ENCODE results near the gene CFAP46.
"Not testable (repeated sequence)": the region's sequence is repeated elsewhere in the genome, so short reads cannot be mapped to it uniquely, and the experiment has no call there.

DNA sequence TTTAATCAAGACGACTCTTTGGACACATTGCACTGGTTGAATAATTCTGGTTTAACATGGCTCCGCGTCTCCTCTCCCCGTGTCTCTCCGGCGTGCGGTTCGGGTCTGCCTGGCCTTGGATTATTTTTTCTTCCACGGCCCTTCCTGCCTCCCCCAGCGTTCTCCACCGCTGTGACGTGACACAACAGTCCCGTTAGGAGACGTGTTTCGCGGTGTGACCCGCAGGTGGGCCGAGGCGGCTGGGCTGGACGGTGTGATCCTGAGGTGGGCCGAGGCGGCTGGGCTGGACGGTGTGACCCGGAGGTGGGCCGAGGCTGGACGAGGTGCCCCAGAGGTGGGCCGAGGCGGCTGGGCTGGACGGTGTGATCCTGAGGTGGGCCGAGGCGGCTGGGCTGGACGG is 144.4 kb downstream of the CFAP46 start:
- TF ChIP-seq GABPA (IDR thresholded peaks at IDR 0.05 in 1 of 2, conservative IDR thresholded peaks at IDR 0.05 in 1 of 2); YY1 (IDR thresholded peaks at IDR 0.05); HNF4A (conservative IDR thresholded peaks at IDR 0.05); RAD21 (IDR thresholded peaks at IDR 0.05); EGR1 (IDR thresholded peaks at IDR 0.05; ENCODE audit: low read depth in 2 of 2); SP1 (IDR thresholded peaks at IDR 0.05); TAF1 (conservative IDR thresholded peaks at IDR 0.05); RXRA (IDR thresholded peaks at IDR 0.05); JUND (IDR thresholded peaks at IDR 0.05): not testable (repeated sequence)
- TF ChIP-seq, protein P1, sequence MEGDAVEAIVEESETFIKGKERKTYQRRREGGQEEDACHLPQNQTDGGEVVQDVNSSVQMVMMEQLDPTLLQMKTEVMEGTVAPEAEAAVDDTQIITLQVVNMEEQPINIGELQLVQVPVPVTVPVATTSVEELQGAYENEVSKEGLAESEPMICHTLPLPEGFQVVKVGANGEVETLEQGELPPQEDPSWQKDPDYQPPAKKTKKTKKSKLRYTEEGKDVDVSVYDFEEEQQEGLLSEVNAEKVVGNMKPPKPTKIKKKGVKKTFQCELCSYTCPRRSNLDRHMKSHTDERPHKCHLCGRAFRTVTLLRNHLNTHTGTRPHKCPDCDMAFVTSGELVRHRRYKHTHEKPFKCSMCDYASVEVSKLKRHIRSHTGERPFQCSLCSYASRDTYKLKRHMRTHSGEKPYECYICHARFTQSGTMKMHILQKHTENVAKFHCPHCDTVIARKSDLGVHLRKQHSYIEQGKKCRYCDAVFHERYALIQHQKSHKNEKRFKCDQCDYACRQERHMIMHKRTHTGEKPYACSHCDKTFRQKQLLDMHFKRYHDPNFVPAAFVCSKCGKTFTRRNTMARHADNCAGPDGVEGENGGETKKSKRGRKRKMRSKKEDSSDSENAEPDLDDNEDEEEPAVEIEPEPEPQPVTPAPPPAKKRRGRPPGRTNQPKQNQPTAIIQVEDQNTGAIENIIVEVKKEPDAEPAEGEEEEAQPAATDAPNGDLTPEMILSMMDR (IDR thresholded peaks at IDR 0.05; ENCODE audit: low read depth, low read length, missing input control): not testable (repeated sequence)
- TF ChIP-seq, protein P2, sequence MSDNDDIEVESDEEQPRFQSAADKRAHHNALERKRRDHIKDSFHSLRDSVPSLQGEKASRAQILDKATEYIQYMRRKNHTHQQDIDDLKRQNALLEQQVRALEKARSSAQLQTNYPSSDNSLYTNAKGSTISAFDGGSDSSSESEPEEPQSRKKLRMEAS (IDR thresholded peaks at IDR 0.05): not testable (repeated sequence)
- TF ChIP-seq, protein P3, sequence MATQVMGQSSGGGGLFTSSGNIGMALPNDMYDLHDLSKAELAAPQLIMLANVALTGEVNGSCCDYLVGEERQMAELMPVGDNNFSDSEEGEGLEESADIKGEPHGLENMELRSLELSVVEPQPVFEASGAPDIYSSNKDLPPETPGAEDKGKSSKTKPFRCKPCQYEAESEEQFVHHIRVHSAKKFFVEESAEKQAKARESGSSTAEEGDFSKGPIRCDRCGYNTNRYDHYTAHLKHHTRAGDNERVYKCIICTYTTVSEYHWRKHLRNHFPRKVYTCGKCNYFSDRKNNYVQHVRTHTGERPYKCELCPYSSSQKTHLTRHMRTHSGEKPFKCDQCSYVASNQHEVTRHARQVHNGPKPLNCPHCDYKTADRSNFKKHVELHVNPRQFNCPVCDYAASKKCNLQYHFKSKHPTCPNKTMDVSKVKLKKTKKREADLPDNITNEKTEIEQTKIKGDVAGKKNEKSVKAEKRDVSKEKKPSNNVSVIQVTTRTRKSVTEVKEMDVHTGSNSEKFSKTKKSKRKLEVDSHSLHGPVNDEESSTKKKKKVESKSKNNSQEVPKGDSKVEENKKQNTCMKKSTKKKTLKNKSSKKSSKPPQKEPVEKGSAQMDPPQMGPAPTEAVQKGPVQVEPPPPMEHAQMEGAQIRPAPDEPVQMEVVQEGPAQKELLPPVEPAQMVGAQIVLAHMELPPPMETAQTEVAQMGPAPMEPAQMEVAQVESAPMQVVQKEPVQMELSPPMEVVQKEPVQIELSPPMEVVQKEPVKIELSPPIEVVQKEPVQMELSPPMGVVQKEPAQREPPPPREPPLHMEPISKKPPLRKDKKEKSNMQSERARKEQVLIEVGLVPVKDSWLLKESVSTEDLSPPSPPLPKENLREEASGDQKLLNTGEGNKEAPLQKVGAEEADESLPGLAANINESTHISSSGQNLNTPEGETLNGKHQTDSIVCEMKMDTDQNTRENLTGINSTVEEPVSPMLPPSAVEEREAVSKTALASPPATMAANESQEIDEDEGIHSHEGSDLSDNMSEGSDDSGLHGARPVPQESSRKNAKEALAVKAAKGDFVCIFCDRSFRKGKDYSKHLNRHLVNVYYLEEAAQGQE (IDR thresholded peaks at IDR 0.05): not testable (repeated sequence)
- TF ChIP-seq, protein P4, sequence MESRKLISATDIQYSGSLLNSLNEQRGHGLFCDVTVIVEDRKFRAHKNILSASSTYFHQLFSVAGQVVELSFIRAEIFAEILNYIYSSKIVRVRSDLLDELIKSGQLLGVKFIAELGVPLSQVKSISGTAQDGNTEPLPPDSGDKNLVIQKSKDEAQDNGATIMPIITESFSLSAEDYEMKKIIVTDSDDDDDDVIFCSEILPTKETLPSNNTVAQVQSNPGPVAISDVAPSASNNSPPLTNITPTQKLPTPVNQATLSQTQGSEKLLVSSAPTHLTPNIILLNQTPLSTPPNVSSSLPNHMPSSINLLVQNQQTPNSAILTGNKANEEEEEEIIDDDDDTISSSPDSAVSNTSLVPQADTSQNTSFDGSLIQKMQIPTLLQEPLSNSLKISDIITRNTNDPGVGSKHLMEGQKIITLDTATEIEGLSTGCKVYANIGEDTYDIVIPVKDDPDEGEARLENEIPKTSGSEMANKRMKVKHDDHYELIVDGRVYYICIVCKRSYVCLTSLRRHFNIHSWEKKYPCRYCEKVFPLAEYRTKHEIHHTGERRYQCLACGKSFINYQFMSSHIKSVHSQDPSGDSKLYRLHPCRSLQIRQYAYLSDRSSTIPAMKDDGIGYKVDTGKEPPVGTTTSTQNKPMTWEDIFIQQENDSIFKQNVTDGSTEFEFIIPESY (IDR thresholded peaks at IDR 0.05): not testable (repeated sequence)

All from liver (tissue), 3 donors.